CD4-positive, alpha-beta T cell (primary cell): Measurements from ENCODE around the gene IRF9. TPM values are rescaled to one million over a fixed set of nuclear protein-coding genes. Genes with fewer than 3 reads are reported as not detected.

Source experiments
- ATAC-seq: fragments of 200-7000 bp; cut with Tn5 transposase; one replicate; pipeline ENCODE4 v1.10.0; 2022; ENCODE audit warnings: mild to moderate bottlenecking; ENCODE audit not compliant: poor library complexity
- CTCF ChIA-PET: fragments of 350-600 bp; sonication (Branson Sonifier 250); formaldehyde crosslinking; loops from one replicate; lab custom pipeline; 2021; ENCODE audit warnings: antibody characterized with exemption, inconsistent platforms; lab: Charles Lee
- POLR2A ChIA-PET: fragments of 350-600 bp; sonication (Branson Sonifier 250); formaldehyde crosslinking; loops from one replicate; lab custom pipeline; 2021; ENCODE audit warnings: antibody characterized with exemption, inconsistent platforms; lab: Charles Lee
- DNase-seq, 14 experiments: peaks; one replicate each; pipeline ENCODE4 v3.0.0-alpha.2; 2013 to 2020; ENCODE audit warnings: mixed read lengths in 2 of 14
- H3K27ac ChIP-seq, 2 donors: one replicate each; pipeline versions ENCODE4 v1.5.1 to v1.7.0; 2013; ENCODE audit warnings: low read length in 2 of 2, low read depth in 1 of 2, mild to moderate bottlenecking in 1 of 2
- H3K27me3 ChIP-seq, 2 experiments: 1 replicate in 1 of 2; 2 replicates in 1 of 2; pipeline versions ENCODE4 v1.6.1 to v1.7.0; 2013; ENCODE audit warnings: low read length in 2 of 2, control low read depth in 1 of 2, mild to moderate bottlenecking in 1 of 2, moderate library complexity in 1 of 2; ENCODE audit not compliant: insufficient read depth in 2 of 2, control insufficient read depth in 1 of 2
- H3K36me3 ChIP-seq: one replicate; pipeline ENCODE4 v1.6.1; 2013; ENCODE audit warnings: low read length, control low read depth; ENCODE audit not compliant: insufficient read depth
- H3K4me1 ChIP-seq: one replicate; pipeline ENCODE4 v1.6.1; 2013; ENCODE audit warnings: low read length, control low read depth; ENCODE audit not compliant: insufficient read depth
- H3K4me3 ChIP-seq: one replicate; pipeline ENCODE4 v1.5.1; 2013; ENCODE audit warnings: mild to moderate bottlenecking, low read length, moderate library complexity
- H3K9me3 ChIP-seq, 2 experiments: 1 replicate in 1 of 2; 2 replicates in 1 of 2; pipeline versions ENCODE4 v1.6.1 to v1.7.0; 2013; ENCODE audit warnings: low read length in 2 of 2, mild to moderate bottlenecking in 2 of 2, control low read depth in 1 of 2, moderate library complexity in 1 of 2; ENCODE audit not compliant: control insufficient read depth in 1 of 2, insufficient read depth in 1 of 2
- H3K27ac Mint-ChIP-seq: one replicate; pipeline ENCODE4 v1.8.0; 2020; ENCODE audit warnings: mixed read lengths
- H3K27me3 Mint-ChIP-seq: one replicate; pipeline ENCODE4 v1.8.0; 2021; ENCODE audit warnings: mixed read lengths
- H3K36me3 Mint-ChIP-seq: one replicate; pipeline ENCODE4 v1.8.0; 2021; ENCODE audit warnings: low read depth, mixed read lengths
- H3K4me1 Mint-ChIP-seq: one replicate; pipeline ENCODE4 v1.8.0; 2021; ENCODE audit warnings: low read depth, mixed read lengths
- H3K4me3 Mint-ChIP-seq: one replicate; pipeline ENCODE4 v1.8.0; 2020; ENCODE audit warnings: mild to moderate bottlenecking, mixed read lengths
- H3K9me3 Mint-ChIP-seq: one replicate; pipeline ENCODE4 v1.8.0; 2020; ENCODE audit warnings: mixed read lengths
- CTCF ChIP-seq: fragments of 200-600 bp; IDR thresholded peaks from one replicate; pipeline ENCODE4 v1.8.0; 2022; ENCODE audit warnings: antibody characterized with exemption, mild to moderate bottlenecking
- intact Hi-C, 2 experiments: fragments of 100-400 bp; cut with DNase I in 1 of 2; cut with micrococcal nuclease in 1 of 2; formaldehyde crosslinking; loops; one replicate each; pipeline versions ENCODE4 v1.15.1 to v1.9.0; 2023 to 2025; cut with DNase I, micrococcal nuclease
- total RNA-seq, 174 experiments: library from RNA in 2 of 174; stranded (reverse) in 2 of 174; gene quantifications; one replicate each; pipeline ENCODE4 v1.2.3 and lab custom pipeline; 2021 to 2026

The IRF9 gene
- total RNA-seq, 2 experiments from 2014 or later: 248 to 262 TPM

GRCh38 chr14:24189059-24189375, 28.0 kb downstream of the IRF9 start:
- Mint-ChIP-seq H3K4me3 (peak overlapping the region; percentile 93), H3K9me3 (no peaks in the 10 kb centered on the region), H3K27me3 (no peaks in the 10 kb centered on the region), H3K27ac (peak overlapping the region; percentile 91), H3K4me1 (peaks cover 47% of the 10 kb centered on the region), H3K36me3 (peaks cover 59% of the 10 kb centered on the region)
- DNase-seq (no peak), ATAC-seq (no peak)
- CTCF ChIA-PET: interaction anchor here (0.6 to 2.6 kb wide), 7 partner anchors 27 to 145 kb away, joined by 3 to 24 read pairs (median 4); partner anchors contain the start of genes IRF9, MDP1 and RABGGTA
- Histone ChIP-seq H3K36me3 (peaks cover 52% of the 10 kb centered on the region), H3K27ac (peak overlapping the region; percentile 52 to 62), H3K27me3 (no peaks in the 10 kb centered on the region), H3K4me3 (no peak overlapping the region), H3K4me1 (peaks cover 33% of the 10 kb centered on the region), H3K9me3 (no peaks in the 10 kb centered on the region)
- intact Hi-C loops: loop anchor here (2.0 to 5.0 kb wide), 4 partner anchors 42 to 74 kb away; partner anchors contain the start of genes PSME2 (in 2 of the 2), RNF31 (in 2 of the 2), DCAF11 (in 1 of the 2) and GMPR2 (in 1 of the 2)
- TF ChIP-seq CTCF: no peak
- POLR2A ChIA-PET: interaction anchor here (0.7 to 7.4 kb wide), 23 partner anchors 9 to 121 kb away, joined by 3 to 85 read pairs (median 5); partner anchors contain the start of genes CHMP4A, CIDEB, DCAF11 and DHRS1

- Mint-ChIP-seq H3K9me3 (no peaks in the 10 kb centered on the region), H3K36me3 (peaks cover 60% of the 10 kb centered on the region), H3K27ac (peak overlapping the region; percentile 91), H3K4me1 (peaks cover 52% of the 10 kb centered on the region), H3K27me3 (no peaks in the 10 kb centered on the region), H3K4me3 (no peak overlapping the region)
- Histone ChIP-seq H3K4me3 (no peak overlapping the region), H3K36me3 (peaks cover 47% of the 10 kb centered on the region), H3K9me3 (no peaks in the 10 kb centered on the region), H3K4me1 (peaks cover 37% of the 10 kb centered on the region), H3K27ac (peak overlapping the region; percentile 52 to 62), H3K27me3 (no peaks in the 10 kb centered on the region)
- intact Hi-C loops: loop anchor here (2.0 to 5.0 kb wide), 4 partner anchors 42 to 75 kb away; partner anchors contain the start of genes PSME2 (in 2 of the 2), RNF31 (in 2 of the 2), DCAF11 (in 1 of the 2) and GMPR2 (in 1 of the 2)
- ChIA-PET CTCF (interaction anchor here (0.7 to 2.6 kb wide), 7 partner anchors 26 to 144 kb away, joined by 3 to 24 read pairs (median 4); partner anchors contain the start of genes IRF9, MDP1 and RABGGTA), POLR2A (interaction anchor here (0.7 to 7.4 kb wide), 19 partner anchors 16 to 121 kb away, joined by 3 to 85 read pairs (median 5); partner anchors contain the start of genes CHMP4A, CIDEB, DCAF11 and DHRS1)
- no peak for TF ChIP-seq CTCF
- no peak for ATAC-seq
- DNase-seq: no peak
Measured at GRCh38 chr14:24189460-24189859, 28.4 kb downstream of the IRF9 start.

GRCh38 chr14:24190416-24190815, 29.4 kb downstream of the IRF9 start:
- Mint-ChIP-seq H3K27me3 (no peaks in the 10 kb centered on the region), H3K4me3 (no peak overlapping the region), H3K36me3 (peaks cover 63% of the 10 kb centered on the region), H3K27ac (peak overlapping the region; percentile 47), H3K9me3 (no peaks in the 10 kb centered on the region), H3K4me1 (peaks cover 60% of the 10 kb centered on the region)
- no peak for TF ChIP-seq CTCF
- Histone ChIP-seq H3K9me3 (no peaks in the 10 kb centered on the region), H3K4me1 (peaks cover 44% of the 10 kb centered on the region), H3K27ac (no peak overlapping the region), H3K4me3 (no peak overlapping the region), H3K36me3 (peaks cover 38% of the 10 kb centered on the region), H3K27me3 (no peaks in the 10 kb centered on the region)
- ChIA-PET CTCF (interaction anchor here (0.7 kb wide), 1 partner anchor 29 kb away, joined by 3 read pairs; the partner anchor contains the start of gene IRF9), POLR2A (interaction anchor here (1.6 to 7.4 kb wide), 2 partner anchors 23 to 29 kb away, joined by 4 to 85 read pairs; partner anchors contain the start of genes CHMP4A and IRF9)
- ATAC-seq (no peak), DNase-seq (no peak)
- intact Hi-C loops: no loop called here
